ENCODE measurements around the gene BAG5.
A peak's percentile ranks its signal among the peaks of the same experiment; 100 is the strongest.

BAG5 gene

DNA sequence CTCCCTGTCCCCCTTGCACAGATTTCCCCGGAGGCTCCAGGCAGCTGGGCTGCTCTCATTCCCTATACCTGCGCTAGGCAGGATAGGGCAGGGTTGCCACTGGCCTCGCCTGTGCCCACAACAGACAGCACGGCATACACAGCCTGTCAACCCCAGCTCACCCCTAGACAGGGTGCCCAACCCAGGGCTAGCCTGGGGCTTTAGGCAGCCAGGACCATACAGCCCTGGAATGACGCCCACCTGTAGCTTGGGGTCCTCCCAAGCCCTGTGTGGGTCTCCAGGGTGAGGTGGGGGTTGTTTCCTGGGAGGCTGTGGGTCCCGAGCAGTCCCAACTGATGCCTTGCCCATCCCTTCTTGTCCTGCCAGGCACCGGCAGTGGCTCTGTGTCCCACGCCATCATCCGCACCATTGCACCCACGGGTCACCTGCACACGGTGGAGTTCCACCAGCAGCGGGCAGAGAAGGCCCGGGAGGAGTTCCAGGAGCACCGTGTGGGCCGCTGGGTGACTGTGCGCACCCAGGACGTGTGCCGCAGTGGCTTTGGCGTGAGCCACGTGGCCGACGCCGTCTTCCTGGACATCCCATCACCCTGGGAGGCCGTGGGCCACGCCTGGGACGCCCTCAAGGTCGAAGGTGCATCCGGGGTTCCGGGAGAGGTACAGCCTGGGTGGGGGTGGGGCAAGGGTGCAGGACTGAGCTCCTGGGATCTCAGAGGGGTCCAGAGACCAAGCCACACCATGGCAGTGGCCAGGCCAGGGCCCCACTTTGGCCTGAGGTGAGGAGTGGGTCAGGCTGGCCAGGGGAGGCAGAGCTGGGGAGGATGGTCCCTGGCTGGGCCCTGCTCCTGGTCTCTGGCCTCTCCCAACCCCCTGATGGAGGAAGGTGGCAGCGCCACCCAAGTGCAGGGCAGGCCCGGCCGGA is 30.0 kb downstream of the BAG5 start:
- H3K27ac ChIP-seq, result no peak overlapping the region
- no peak for TF ChIP-seq ZFX (IDR thresholded peaks at IDR 0.05; ENCODE audit: borderline replicate concordance)
- TF ChIP-seq, protein P1, sequence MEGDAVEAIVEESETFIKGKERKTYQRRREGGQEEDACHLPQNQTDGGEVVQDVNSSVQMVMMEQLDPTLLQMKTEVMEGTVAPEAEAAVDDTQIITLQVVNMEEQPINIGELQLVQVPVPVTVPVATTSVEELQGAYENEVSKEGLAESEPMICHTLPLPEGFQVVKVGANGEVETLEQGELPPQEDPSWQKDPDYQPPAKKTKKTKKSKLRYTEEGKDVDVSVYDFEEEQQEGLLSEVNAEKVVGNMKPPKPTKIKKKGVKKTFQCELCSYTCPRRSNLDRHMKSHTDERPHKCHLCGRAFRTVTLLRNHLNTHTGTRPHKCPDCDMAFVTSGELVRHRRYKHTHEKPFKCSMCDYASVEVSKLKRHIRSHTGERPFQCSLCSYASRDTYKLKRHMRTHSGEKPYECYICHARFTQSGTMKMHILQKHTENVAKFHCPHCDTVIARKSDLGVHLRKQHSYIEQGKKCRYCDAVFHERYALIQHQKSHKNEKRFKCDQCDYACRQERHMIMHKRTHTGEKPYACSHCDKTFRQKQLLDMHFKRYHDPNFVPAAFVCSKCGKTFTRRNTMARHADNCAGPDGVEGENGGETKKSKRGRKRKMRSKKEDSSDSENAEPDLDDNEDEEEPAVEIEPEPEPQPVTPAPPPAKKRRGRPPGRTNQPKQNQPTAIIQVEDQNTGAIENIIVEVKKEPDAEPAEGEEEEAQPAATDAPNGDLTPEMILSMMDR (IDR thresholded peaks at IDR 0.05), result no peak

DNA sequence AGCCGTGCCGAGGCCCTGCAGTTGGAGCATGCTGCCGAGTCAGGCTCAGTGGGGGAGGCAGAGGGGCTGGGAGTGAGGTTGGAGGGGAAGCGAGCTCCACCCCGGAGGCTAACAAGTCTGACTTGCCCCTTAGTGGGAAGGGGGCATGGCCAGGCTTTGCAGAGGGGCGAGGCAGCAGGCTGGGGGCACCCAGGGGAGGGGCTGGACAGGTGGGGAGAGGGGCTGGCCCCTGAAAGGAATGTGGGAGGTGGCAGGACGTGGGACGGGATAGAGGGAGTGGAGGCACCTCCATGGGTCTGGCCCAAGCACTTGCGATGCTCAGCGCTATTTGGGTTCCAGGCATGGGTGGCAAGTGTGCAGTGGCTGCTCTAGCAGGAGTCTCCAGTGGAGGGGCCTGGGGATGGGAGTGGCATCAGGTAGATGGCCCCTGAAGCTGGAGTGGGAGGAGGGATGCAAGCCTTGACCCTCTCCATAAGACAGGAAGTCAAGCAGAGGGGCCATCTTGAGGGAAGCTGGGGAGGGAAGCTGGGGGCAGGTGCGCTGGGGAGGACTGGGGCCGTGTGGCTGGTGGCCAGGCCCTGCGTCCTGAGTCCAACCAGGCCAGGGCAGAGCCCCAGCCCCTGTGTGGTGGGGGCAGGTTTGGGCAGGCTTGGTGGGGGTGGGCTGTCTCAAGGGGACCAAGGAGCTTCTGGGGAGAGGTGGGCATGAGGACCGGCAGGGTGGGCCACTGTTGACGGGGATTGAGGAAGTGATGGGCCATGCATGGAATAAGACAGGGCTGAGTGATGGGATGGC is 30.8 kb downstream of the BAG5 start:
- TF ChIP-seq ZFX (IDR thresholded peaks at IDR 0.05; ENCODE audit: borderline replicate concordance), result no peak
- TF ChIP-seq, protein P1 (IDR thresholded peaks at IDR 0.05), result no peak
- no peak overlapping the region for H3K27ac ChIP-seq

- no peak for TF ChIP-seq ZFX (IDR thresholded peaks at IDR 0.05; ENCODE audit: borderline replicate concordance)
- TF ChIP-seq, protein P1 (IDR thresholded peaks at IDR 0.05), result no peak
These were observed 31.6 kb downstream of the BAG5 start for GRCh38 chr14:103530831-103531230.

GRCh38 chr14:103530390-103530789 is 32.1 kb downstream of the BAG5 start:
- TF ChIP-seq, protein P1 (IDR thresholded peaks at IDR 0.05), result no peak
- TF ChIP-seq ZFX (IDR thresholded peaks at IDR 0.05; ENCODE audit: borderline replicate concordance), result no peak
- no peak overlapping the region for H3K27ac ChIP-seq

More at GRCh38 chr14:103530831-103531230, 31.6 kb downstream of the BAG5 start:
- no peak overlapping the region for H3K27ac ChIP-seq

DNA sequence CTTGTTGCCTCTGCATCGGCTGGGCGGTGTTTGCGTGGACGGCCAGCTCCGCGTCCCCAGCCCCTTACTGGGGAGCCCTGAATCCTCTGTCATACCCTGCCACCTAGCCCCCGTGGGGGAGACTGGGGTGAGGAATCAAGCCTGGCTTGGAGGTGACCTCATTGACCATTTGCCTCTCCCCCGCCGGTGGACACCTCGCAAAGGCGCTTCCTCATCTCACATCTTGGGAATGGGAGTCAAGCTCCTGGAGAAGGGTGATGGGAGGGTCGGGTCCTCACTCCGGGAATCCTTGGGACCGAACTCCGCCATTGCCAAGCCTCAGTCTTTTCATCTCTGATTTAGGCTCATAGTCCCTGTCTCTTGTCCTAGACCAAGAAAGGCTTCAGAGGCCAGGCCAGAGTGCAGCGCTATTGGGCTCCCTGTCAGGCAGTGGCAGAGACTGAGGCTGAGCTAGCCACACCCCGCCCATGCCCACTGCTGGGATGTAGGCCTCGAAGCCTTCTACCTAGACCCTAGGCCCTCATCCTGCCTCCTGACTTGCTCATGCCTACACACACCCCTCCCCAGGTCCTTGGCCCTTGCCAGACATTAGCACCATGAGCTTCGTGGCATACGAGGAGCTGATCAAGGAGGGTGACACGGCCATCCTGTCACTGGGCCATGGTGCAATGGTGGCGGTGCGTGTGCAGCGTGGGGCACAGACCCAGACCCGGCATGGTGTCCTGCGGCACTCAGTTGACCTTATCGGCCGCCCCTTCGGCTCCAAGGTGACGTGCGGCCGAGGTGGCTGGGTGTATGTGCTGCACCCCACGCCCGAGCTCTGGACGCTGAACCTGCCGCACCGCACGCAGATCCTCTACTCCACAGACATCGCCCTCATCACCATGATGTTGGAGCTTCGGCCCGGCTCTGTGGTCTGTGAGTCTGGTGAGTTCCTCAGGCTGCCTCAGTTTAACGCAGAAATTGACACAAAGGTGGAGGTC is 32.8 kb downstream of the BAG5 start:
- peak overlapping the region; percentile 96 for H3K27ac ChIP-seq

More for the DNA sequence above, 32.8 kb downstream of the BAG5 start:
- TF ChIP-seq, protein P1 (IDR thresholded peaks at IDR 0.05), result no peak
- TF ChIP-seq ZFX (IDR thresholded peaks at IDR 0.05; ENCODE audit: borderline replicate concordance), result no peak
